ENCODE results near the gene KCTD14. TPM values are rescaled to one million over a fixed set of nuclear protein-coding genes. Genes with fewer than 3 reads are reported as not detected.
A peak's percentile ranks its signal among the peaks of the same experiment; 100 is the strongest.

KCTD14 gene
- total RNA-seq, 2 donors from 2014 or later: 8.6 to 12.8 TPM

DNA sequence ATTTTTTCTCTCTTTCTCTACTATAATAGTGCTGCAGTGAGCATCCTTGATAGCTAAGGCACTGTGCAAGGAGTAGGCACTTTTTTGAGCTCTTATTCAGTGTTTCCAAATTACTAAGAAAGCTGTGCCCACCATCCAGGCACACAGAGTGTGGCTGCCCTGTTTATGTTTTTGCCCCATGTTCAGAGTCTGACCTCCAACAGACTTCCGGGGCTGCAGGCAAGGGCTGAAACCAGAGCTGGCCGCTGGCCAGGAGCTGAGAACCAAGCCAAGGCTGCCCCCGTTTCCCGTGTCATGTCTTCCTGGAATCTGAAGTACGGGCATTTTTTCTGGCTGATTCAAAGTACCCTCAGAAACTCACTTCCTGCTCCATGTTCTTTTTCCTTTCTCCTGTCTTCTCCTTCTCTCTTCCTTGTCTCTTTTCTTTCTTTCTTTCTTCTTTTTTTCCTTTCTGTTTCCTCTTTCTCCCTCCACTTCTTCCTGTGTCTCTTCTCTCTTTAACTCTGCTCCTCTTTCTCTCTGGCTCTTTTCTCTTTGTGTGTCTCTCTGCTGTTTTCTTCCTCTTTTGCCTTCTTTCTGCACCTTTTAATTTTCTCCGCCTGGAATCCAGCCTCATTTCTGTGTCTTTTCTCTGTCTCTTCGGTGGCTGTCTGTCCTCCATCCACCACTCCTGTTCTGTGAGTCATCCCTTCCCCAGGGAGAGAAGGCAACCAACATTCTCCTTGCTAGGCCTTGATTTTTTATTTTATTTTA is 17.0 kb upstream of the KCTD14 start:
- H3K36me3 ChIP-seq (ENCODE audit: control insufficient read depth, insufficient read depth, low read length): no peaks in the 10 kb centered on the region
- Mint-ChIP-seq H3K36me3 (ENCODE audit: low read depth) (no peaks in the 10 kb centered on the region), H3K27me3 (ENCODE audit: insufficient read depth) (peaks cover 3% of the 10 kb centered on the region), H3K4me3 (no peak overlapping the region), H3K27ac (peak overlapping the region; percentile 28), H3K4me1 (peaks cover 7% of the 10 kb centered on the region), H3K9me3 (no peaks in the 10 kb centered on the region)
- no peaks in the 10 kb centered on the region for H3K9me3 ChIP-seq (ENCODE audit: control insufficient read depth, low read length)
- WGBS, 2 experiments (ENCODE audit: insufficient coverage in 1 of 2, insufficient read length in 1 of 2): 66 to 86% methylated on average over 5 to 7 of the region's 7 CpGs
- H3K4me1 ChIP-seq (ENCODE audit: control insufficient read depth, insufficient read depth, low read length): no peaks in the 10 kb centered on the region
- no peak overlapping the region for H3K4me3 ChIP-seq (ENCODE audit: low read length)
- DNase-seq: no peak
- TF ChIP-seq, protein P1, sequence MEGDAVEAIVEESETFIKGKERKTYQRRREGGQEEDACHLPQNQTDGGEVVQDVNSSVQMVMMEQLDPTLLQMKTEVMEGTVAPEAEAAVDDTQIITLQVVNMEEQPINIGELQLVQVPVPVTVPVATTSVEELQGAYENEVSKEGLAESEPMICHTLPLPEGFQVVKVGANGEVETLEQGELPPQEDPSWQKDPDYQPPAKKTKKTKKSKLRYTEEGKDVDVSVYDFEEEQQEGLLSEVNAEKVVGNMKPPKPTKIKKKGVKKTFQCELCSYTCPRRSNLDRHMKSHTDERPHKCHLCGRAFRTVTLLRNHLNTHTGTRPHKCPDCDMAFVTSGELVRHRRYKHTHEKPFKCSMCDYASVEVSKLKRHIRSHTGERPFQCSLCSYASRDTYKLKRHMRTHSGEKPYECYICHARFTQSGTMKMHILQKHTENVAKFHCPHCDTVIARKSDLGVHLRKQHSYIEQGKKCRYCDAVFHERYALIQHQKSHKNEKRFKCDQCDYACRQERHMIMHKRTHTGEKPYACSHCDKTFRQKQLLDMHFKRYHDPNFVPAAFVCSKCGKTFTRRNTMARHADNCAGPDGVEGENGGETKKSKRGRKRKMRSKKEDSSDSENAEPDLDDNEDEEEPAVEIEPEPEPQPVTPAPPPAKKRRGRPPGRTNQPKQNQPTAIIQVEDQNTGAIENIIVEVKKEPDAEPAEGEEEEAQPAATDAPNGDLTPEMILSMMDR (conservative IDR thresholded peaks at IDR 0.05): no peak
- no peak overlapping the region for H3K9ac ChIP-seq (ENCODE audit: extremely low read depth, low read length, poor library complexity, severe bottlenecking)
- no peaks in the 10 kb centered on the region for H3K27me3 ChIP-seq (ENCODE audit: control insufficient read depth, insufficient read depth, low read length, poor library complexity, severe bottlenecking)
- H3K27ac ChIP-seq (ENCODE audit: low read depth, low read length): no peak overlapping the region

DNA sequence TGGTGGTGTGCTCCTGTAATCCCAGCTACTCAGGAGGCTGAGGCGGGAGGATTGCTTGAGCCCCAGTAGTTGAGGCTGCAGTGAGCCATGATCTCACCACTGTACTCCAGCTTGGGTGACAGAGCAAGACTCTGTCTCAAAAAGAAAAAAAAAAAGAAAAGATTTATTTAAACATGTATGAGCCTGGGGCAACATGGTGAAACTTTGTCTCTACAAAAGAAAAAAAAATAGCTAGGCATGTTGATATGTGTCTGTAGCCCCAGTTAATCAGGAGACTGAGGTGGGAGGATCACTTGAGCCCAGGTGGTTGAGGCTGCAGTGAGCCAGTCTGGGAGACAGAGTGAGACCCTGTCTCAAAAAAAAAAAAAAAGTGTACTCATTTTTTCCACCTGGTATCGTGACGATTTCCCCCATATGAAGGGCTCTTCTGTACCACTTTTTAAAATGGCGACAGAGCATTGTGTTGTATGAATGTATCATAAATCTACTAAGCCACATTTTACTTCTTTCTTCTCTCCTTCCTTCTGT is 16.4 kb upstream of the KCTD14 start:
- H3K36me3 Mint-ChIP-seq (ENCODE audit: low read depth): no peaks in the 10 kb centered on the region
- peaks cover 7% of the 10 kb centered on the region for H3K4me1 Mint-ChIP-seq
- H3K9me3 Mint-ChIP-seq: no peaks in the 10 kb centered on the region
- Histone ChIP-seq H3K27me3 (ENCODE audit: control insufficient read depth, insufficient read depth, low read length, poor library complexity, severe bottlenecking) (no peaks in the 10 kb centered on the region), H3K27ac (ENCODE audit: low read depth, low read length) (no peak overlapping the region), H3K9me3 (ENCODE audit: control insufficient read depth, low read length) (no peaks in the 10 kb centered on the region), H3K4me3 (ENCODE audit: low read length) (no peak overlapping the region), H3K9ac (ENCODE audit: extremely low read depth, low read length, poor library complexity, severe bottlenecking) (no peak overlapping the region), H3K36me3 (ENCODE audit: control insufficient read depth, insufficient read depth, low read length) (no peaks in the 10 kb centered on the region), H3K4me1 (ENCODE audit: control insufficient read depth, insufficient read depth, low read length) (no peaks in the 10 kb centered on the region)
- no peak overlapping the region for H3K27ac Mint-ChIP-seq
- H3K27me3 Mint-ChIP-seq (ENCODE audit: insufficient read depth): peaks cover 3% of the 10 kb centered on the region
- H3K4me3 Mint-ChIP-seq: no peak overlapping the region
- 94% methylated on average over 3 of the region's 4 CpGs; no CpG with 5 or more reads in 1 of the 2 experiments for WGBS, 2 experiments (ENCODE audit: insufficient coverage in 1 of 2, insufficient read length in 1 of 2)
- no peak for DNase-seq
- TF ChIP-seq, protein P1 (conservative IDR thresholded peaks at IDR 0.05): no peak

DNA sequence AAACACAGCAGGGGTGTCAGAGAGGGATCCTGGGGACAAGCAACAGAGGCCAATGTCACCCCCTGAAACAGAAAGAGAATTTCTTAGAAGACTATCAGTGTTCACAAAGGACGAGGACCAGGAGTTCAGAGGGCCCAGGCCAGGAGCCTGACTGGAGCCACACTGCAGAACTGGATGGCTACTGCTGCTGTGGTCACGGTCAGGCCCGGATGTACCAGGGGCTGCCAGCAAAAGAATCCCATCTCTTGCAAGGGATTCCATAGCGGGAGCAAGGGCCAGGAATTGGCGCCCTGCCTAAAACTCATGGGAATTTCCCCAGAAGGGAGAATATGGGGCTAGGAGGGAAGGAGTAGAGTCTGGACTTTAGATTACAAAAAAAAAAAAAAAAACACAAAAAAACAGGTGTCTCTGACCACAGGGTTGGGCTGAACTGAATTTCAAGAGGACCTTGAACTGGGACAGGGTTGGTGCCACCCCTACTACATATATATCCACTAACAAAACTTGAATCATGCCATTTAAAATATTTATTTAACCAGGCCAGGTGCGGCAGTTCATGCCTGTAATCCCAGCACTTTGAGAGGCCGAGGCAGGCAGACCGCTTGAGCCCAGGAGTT is 15.7 kb upstream of the KCTD14 start:
- Mint-ChIP-seq H3K36me3 (ENCODE audit: low read depth) (no peaks in the 10 kb centered on the region), H3K27ac (no peak overlapping the region), H3K9me3 (no peaks in the 10 kb centered on the region), H3K4me3 (no peak overlapping the region), H3K27me3 (ENCODE audit: insufficient read depth) (peaks cover 3% of the 10 kb centered on the region), H3K4me1 (peaks cover 7% of the 10 kb centered on the region)
- H3K27me3 ChIP-seq (ENCODE audit: control insufficient read depth, insufficient read depth, low read length, poor library complexity, severe bottlenecking): no peaks in the 10 kb centered on the region
- no peaks in the 10 kb centered on the region for H3K9me3 ChIP-seq (ENCODE audit: control insufficient read depth, low read length)
- H3K36me3 ChIP-seq (ENCODE audit: control insufficient read depth, insufficient read depth, low read length): no peaks in the 10 kb centered on the region
- TF ChIP-seq, protein P1 (conservative IDR thresholded peaks at IDR 0.05): no peak
- 94 to 100% methylated on average over 1 to 8 of the region's 8 CpGs for WGBS, 2 experiments (ENCODE audit: insufficient coverage in 1 of 2, insufficient read length in 1 of 2)
- no peaks in the 10 kb centered on the region for H3K4me1 ChIP-seq (ENCODE audit: control insufficient read depth, insufficient read depth, low read length)
- no peak for DNase-seq
- no peak overlapping the region for H3K27ac ChIP-seq (ENCODE audit: low read depth, low read length)
- no peak overlapping the region for H3K4me3 ChIP-seq (ENCODE audit: low read length)
- no peak overlapping the region for H3K9ac ChIP-seq (ENCODE audit: extremely low read depth, low read length, poor library complexity, severe bottlenecking)

Measured in endodermal cell (in vitro differentiated cells).